HCT116 (cell line): ENCODE results near the gene ARHGEF16. TPM values are rescaled to one million over a fixed set of nuclear protein-coding genes. Genes with fewer than 3 reads are reported as not detected.

Experiments
- ATAC-seq: fragments of 200-7000 bp; cut with Tn5 transposase; 2 replicates; pipeline ENCODE4 v1.9.1; 2020; ENCODE audit warnings: mild to moderate bottlenecking, moderate library complexity
- BruUV-seq: library from RNA; stranded (reverse); fragments of 400-500 nt; replicated peaks from 2 replicates; lab custom pipeline; 2021; lab: Mats Ljungman, UMichigan
- CTCF ChIA-PET: fragments of 300-600 bp; sonication (Branson Sonifier 250); formaldehyde crosslinking; loops from one replicate; lab custom pipeline; 2021; ENCODE audit warnings: antibody characterized with exemption; lab: Charles Lee
- POLR2A ChIA-PET: fragments of 300-600, 350-600 bp; sonication (Branson Sonifier 250); formaldehyde crosslinking; loops from one replicate; lab custom pipeline; 2021; ENCODE audit warnings: antibody characterized with exemption; lab: Charles Lee
- RAD21 ChIA-PET, 2 experiments: fragments of 300-600 bp; sonication (Branson Sonifier 250); formaldehyde crosslinking; loops; one replicate each; lab custom pipeline; 2023; ENCODE audit warnings: low total read pairs in 2 of 2; ENCODE audit not compliant: uncharacterized antibody in 2 of 2, unreplicated experiment in 2 of 2, low non-redundant PET in 1 of 2; lab: Charles Lee
- DNase-seq: peaks from one replicate; pipeline ENCODE4 v3.0.0-alpha.2; 2010; ENCODE audit warnings: low read depth, low spot score
- H2AFZ ChIP-seq: fragments of 200-600 bp; shearing (Covaris generic), sonication (generic); 2 replicates; pipeline ENCODE4 v1.6.1; 2017; ENCODE audit warnings: low read depth, mixed run types, mixed read lengths, antibody characterized with exemption, low read length; ENCODE audit not compliant: poor library complexity, severe bottlenecking
- H3K27ac ChIP-seq: 2 replicates; pipeline ENCODE4 v1.5.1; 2012; ENCODE audit warnings: low read depth, low read length
- H3K27me3 ChIP-seq: fragments of 200-600 bp; sonication (generic); 2 replicates; pipeline ENCODE4 v1.6.1; 2016; ENCODE audit warnings: mixed run types, low read length, mixed read lengths; ENCODE audit not compliant: insufficient read depth
- H3K36me3 ChIP-seq, 2 experiments: fragments of 200-500 bp in 1 of 2; fragments of 200-600 bp in 1 of 2; sonication (Bioruptor generic) in 1 of 2; sonication (generic) in 1 of 2; 2 replicates each; pipeline versions ENCODE4 v1.5.1 to v1.6.1; 2014 to 2016; ENCODE audit warnings: low read length in 2 of 2, inconsistent platforms in 1 of 2, mixed read lengths in 1 of 2, mixed run types in 1 of 2; ENCODE audit not compliant: insufficient read depth in 2 of 2, control insufficient read depth in 1 of 2
- H3K4me1 ChIP-seq, 2 experiments: fragments of 200-600 bp in 1 of 2; sonication (generic) in 1 of 2; 2 replicates each; pipeline versions ENCODE4 v1.5.1 to v1.6.1; 2012 to 2017; ENCODE audit warnings: low read length in 2 of 2, inconsistent platforms in 1 of 2, mild to moderate bottlenecking in 1 of 2, mixed read lengths in 1 of 2, mixed run types in 1 of 2, moderate library complexity in 1 of 2; ENCODE audit not compliant: insufficient read depth in 2 of 2, control insufficient read depth in 1 of 2
- H3K4me2 ChIP-seq: fragments of 200-600 bp; sonication (generic); 2 replicates; pipeline ENCODE4 v1.6.1; 2017; ENCODE audit warnings: mixed run types, low read length, mixed read lengths
- H3K4me3 ChIP-seq, 2 experiments: fragments of 200-600 bp in 1 of 2; sonication (generic) in 1 of 2; replicated peaks in 1 of 2; 2 replicates each; pipeline ENCODE4 v1.5.1; 2011 to 2016; ENCODE audit warnings: low read length in 2 of 2, control low read depth in 1 of 2, low read depth in 1 of 2, mild to moderate bottlenecking in 1 of 2, mixed read lengths in 1 of 2, mixed run types in 1 of 2
- H3K79me2 ChIP-seq: fragments of 200-600 bp; sonication (generic); 2 replicates; pipeline ENCODE4 v1.6.1; 2017; ENCODE audit warnings: mild to moderate bottlenecking, mixed run types, low read length, moderate library complexity, mixed read lengths; ENCODE audit not compliant: insufficient read depth
- H3K9ac ChIP-seq: fragments of 200-600 bp; sonication (generic); 2 replicates; pipeline ENCODE4 v1.6.1; 2016; ENCODE audit warnings: low read length, mixed read lengths
- H3K9me2 ChIP-seq: fragments of 200-600 bp; sonication (generic), shearing (Covaris generic); 2 replicates; pipeline ENCODE4 v1.6.1; 2017; ENCODE audit warnings: mixed run types, mild to moderate bottlenecking, moderate library complexity; ENCODE audit not compliant: insufficient read depth
- H3K9me3 ChIP-seq, 2 experiments: fragments of 200-500 bp in 1 of 2; fragments of 200-600 bp in 1 of 2; sonication (Bioruptor generic) in 1 of 2; sonication (generic) in 1 of 2; 2 replicates each; pipeline ENCODE4 v1.6.1; 2014 to 2017; ENCODE audit warnings: low read length in 2 of 2, mixed read lengths in 2 of 2, inconsistent platforms in 1 of 2, low read depth in 1 of 2, mild to moderate bottlenecking in 1 of 2, mixed run types in 1 of 2, moderate library complexity in 1 of 2; ENCODE audit not compliant: control insufficient read depth in 1 of 2, insufficient read depth in 1 of 2
- H4K20me1 ChIP-seq: fragments of 200-600 bp; sonication (generic), shearing (Covaris generic); 2 replicates; pipeline ENCODE4 v1.6.1; 2017; ENCODE audit warnings: mixed run types, mild to moderate bottlenecking, moderate library complexity; ENCODE audit not compliant: insufficient read depth
- CBX3 ChIP-seq: IDR thresholded peaks from 2 replicates; pipeline ENCODE4 v1.6.1; 2012; ENCODE audit warnings: low read depth
- CEBPB ChIP-seq: IDR thresholded peaks from 2 replicates; pipeline ENCODE4 v1.6.1; 2012; ENCODE audit warnings: low read depth
- CTCF ChIP-seq, 3 experiments: fragments of 200-600 bp in 1 of 3; sonication (generic) in 1 of 3; IDR thresholded peaks in 2 of 3; conservative IDR thresholded peaks in 1 of 3; 2 replicates each; pipeline ENCODE4 v1.5.1; 2012 to 2017; ENCODE audit warnings: low read depth in 2 of 3, low read length in 2 of 3, antibody characterized with exemption in 1 of 3, borderline replicate concordance in 1 of 3, control low read depth in 1 of 3, mild to moderate bottlenecking in 1 of 3, mixed read lengths in 1 of 3, mixed run types in 1 of 3, moderate library complexity in 1 of 3; ENCODE audit not compliant: insufficient read depth in 1 of 3
- ELF1 ChIP-seq: IDR thresholded peaks from 2 replicates; pipeline ENCODE4 v1.6.1; 2012; ENCODE audit warnings: low read depth, borderline replicate concordance
- EZH2 ChIP-seq: fragments of 200-600 bp; sonication (generic); IDR thresholded peaks from 2 replicates; pipeline ENCODE4 v1.6.1; 2017; ENCODE audit warnings: antibody characterized with exemption, mixed run types
- EZH2phosphoT487 ChIP-seq: fragments of 200-600 bp; IDR thresholded peaks from 2 replicates; pipeline ENCODE4 v1.6.1; 2018; ENCODE audit warnings: antibody characterized with exemption, borderline replicate concordance
- JUND ChIP-seq: IDR thresholded peaks from 2 replicates; pipeline ENCODE4 v1.6.1; 2012
- MAX ChIP-seq: IDR thresholded peaks from 2 replicates; pipeline ENCODE4 v1.6.1; 2012
- RAD21 ChIP-seq: IDR thresholded peaks from 2 replicates; pipeline ENCODE4 v1.6.1; 2012; ENCODE audit warnings: low read depth, mild to moderate bottlenecking
- REST ChIP-seq: IDR thresholded peaks from 2 replicates; pipeline ENCODE4 v1.6.1; 2012; ENCODE audit warnings: low read depth
- SIN3A ChIP-seq: IDR thresholded peaks from 2 replicates; pipeline ENCODE4 v1.6.1; 2012; ENCODE audit warnings: low read depth
- SRF ChIP-seq: IDR thresholded peaks from 2 replicates; pipeline ENCODE4 v1.6.1; 2012; ENCODE audit warnings: low read depth
- YY1 ChIP-seq: IDR thresholded peaks from 2 replicates; pipeline ENCODE4 v1.6.1; 2011; ENCODE audit warnings: low read length, low read depth, moderate library complexity, mild to moderate bottlenecking; ENCODE audit not compliant: insufficient replicate concordance; ENCODE audit errors: extremely low read depth
- ZFX ChIP-seq: fragments of 450-650 bp; IDR thresholded peaks from 2 replicates; pipeline ENCODE4 v1.6.1; 2017
- ZNF274 ChIP-seq: fragments of 200-500 bp; sonication (Bioruptor generic); IDR thresholded peaks from 2 replicates; pipeline ENCODE4 v1.6.1; 2014; ENCODE audit warnings: mild to moderate bottlenecking, low read depth, low read length, inconsistent platforms
- intact Hi-C: fragments of 100-400 bp; cut with micrococcal nuclease; formaldehyde crosslinking; loops from 2 replicates; pipeline ENCODE4 v1.10.0; 2022
- total RNA-seq: library from RNA; stranded (reverse); gene quantifications from one replicate; pipeline ENCODE4 v1.2.1, GENCODE V29; 2021; ENCODE audit not compliant: unreplicated experiment
- TF ChIP-seq, protein P1 (sequence below): IDR thresholded peaks from 2 replicates; pipeline ENCODE4 v1.6.1; 2012

The ARHGEF16 gene
- total RNA-seq, 1 experiment from 2014 or later = 37.4 TPM

DNA sequence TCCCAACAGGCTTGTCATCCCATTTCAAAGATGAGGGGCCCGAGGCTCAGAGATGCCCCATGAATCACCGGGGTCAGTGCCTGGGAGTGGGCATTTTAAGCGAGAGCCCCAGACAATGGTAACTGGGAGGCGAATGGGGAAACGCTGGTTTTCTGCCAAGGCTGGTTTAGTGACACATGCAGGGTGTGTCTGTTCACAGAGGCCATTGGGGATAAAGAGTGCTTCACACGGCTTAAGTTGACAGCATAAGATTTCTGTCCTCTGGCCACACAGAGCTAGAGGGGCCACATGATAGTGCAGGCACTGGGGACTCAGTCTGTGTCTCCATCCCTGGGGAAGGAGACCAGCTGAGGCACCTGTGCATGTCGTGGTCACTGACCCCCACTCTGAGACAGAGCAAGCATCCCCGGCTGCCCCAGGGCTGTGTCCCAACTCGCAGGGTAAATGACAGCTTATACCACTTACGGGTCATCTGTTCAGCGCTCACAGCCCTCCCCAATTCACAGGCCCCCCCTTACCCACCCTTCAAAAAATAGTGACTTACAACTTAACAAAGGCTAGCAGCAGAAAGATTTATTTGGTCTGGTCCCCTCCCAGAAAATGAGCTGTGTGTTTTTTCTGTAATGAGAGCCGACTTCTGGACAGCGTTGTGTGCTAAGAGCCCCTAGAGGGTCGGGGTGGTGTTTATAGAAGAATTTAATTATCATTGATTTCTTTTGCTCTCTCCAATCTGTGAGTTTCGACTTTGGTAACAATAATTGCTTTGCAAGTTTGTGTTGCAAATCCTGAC lies 34.9 kb upstream of the ARHGEF16 start (continued):
- no peak for TF ChIP-seq CEBPB
- TF ChIP-seq SRF = no peak
- no peak for TF ChIP-seq CBX3
- no peak for TF ChIP-seq ZNF274
- TF ChIP-seq ELF1 = no peak
- no peak for TF ChIP-seq JUND
- no peak for TF ChIP-seq YY1
- no peak for TF ChIP-seq SIN3A
- no peak for TF ChIP-seq RAD21
- TF ChIP-seq ZFX = no peak

DNA sequence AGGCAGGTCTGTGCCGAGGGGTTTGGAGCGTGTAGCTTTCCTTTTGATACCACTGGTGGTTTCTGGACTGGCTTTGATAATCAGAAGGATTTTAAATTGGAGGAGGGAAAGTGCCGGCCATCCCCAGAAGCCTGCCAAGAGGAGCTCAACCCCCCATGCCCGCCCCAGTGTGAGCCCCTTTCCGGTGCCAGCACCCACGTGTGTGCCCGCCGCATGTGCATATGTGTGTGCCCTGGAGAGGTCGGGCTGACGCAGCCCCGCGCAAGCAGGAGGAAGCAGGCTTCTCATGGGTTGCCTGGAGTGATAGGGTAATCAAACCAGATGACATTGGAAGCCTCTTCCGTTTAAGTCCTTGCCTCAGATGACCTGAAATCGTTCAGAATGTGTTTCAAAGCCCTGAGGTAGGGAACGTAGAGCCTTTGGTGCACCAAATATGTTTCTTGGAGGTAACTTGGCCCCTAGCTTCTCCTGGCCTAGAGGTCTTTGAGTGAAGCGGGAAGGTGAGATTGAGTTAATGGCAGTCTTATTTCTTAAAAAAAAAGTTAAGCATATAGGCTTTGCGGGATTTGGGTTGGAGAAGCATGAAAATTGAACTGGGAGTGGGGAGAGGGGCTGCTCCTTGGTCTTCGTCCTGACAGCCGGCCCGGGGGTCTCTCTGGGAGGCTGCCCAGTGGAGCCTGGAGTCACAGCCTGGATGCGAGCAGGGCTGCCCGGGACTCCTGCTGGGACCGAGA lies 34.1 kb upstream of the ARHGEF16 start:
- Histone ChIP-seq H3K27me3 (no peaks in the 10 kb centered on the region), H3K4me1 (peaks cover 0 to 8% of the 10 kb centered on the region in 2 experiments; a peak in 2 of 4 replicates), H3K4me2 (no peak overlapping the region), H3K9me2 (no peaks in the 10 kb centered on the region), H3K4me3 (no peak overlapping the region), H4K20me1 (no peaks in the 10 kb centered on the region), H3K9ac (no peak overlapping the region), H3K9me3 (peaks cover 8 to 11% of the 10 kb centered on the region in 2 experiments; a peak in 2 of 4 replicates), H3K79me2 (no peaks in the 10 kb centered on the region), H3K36me3 (no peaks in the 10 kb centered on the region), H2AFZ (no peak overlapping the region), H3K27ac (no peak overlapping the region)
- RAD21 ChIA-PET = no interaction called here
- POLR2A ChIA-PET = no interaction called here
- DNase-seq (no peak), ATAC-seq (no peak)
- no TSS peak for BruUV-seq
- CTCF ChIA-PET = interaction anchor here (0.7 kb wide), 1 partner anchor 824 kb away, joined by 3 read pairs; no protein-coding TSS in a partner anchor
- intact Hi-C loops = no loop called here
- TF ChIP-seq MAX (no peak), REST (no peak), ZFX (no peak), RAD21 (no peak), ELF1 (no peak), ZNF274 (no peak), CTCF (IDR thresholded peaks at IDR 0.05 in 2 of 3, conservative IDR thresholded peaks at IDR 0.05 in 1 of 3; ENCODE audit: borderline replicate concordance in 1 of 3, insufficient read depth in 1 of 3, low read depth in 2 of 3, low read length in 2 of 3) (no peak), EZH2 (no peak), EZH2phosphoT487 (no peak)
- TF ChIP-seq, protein P1, sequence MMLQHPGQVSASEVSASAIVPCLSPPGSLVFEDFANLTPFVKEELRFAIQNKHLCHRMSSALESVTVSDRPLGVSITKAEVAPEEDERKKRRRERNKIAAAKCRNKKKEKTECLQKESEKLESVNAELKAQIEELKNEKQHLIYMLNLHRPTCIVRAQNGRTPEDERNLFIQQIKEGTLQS = no peak
